GM12873 (cell line): Measurements from ENCODE around the gene BAG2.

Source experiments
- TF ChIP-seq, protein P1 (sequence below): IDR thresholded peaks from 2 replicates; pipeline ENCODE4 v1.5.1; 2012; ENCODE audit warnings: low read depth, mild to moderate bottlenecking, moderate library complexity, low read length, control low read depth; ENCODE audit not compliant: insufficient read depth; ENCODE audit errors: missing control alignments

BAG2 gene

DNA sequence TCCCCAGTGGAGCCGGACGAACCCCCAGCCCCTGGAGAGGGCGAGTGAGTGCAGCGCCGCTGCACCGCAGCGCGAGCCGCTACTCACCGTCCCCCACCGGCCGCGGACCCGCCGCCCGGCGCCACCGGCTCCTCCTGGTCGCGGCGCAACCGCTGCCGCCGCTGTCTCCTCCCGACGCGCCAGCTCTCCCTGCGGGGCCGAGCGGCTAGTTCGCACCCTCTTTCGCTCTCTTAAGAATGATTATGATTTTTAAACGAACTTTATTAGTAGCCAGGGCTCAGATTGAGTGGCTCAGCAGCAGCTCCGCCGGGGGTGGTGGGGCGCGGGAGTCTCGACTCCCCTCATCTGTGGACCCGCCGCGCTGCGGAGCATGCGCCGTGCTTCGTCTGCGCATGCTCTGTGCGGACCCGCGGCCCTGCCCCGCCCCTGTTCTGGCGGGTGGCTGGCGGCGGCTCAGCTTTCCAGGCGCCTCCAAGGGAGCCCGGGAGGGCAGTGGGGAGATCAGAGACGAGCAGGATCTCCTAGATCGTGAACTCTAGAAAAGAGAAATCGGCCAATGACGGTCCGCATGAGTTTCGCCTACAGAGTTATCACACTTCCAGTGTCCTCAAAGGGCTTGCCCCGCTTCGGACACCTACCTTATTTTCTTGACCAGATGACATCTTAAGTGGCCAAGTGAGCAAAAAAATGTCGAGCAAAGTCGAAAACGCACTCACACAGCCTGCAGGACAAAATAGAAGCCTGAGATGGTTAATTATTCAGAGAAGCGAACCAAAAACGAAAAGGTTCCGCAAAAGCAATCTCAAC is 50.0 kb downstream of the BAG2 start, which contains the start of gene RAB23:
Gene RAB23 (minus strand): TSS at position 372 of the 807 bp plus-strand sequence. CDS start 11,927 bp downstream, outside the sequence.
- TF ChIP-seq, protein P1, sequence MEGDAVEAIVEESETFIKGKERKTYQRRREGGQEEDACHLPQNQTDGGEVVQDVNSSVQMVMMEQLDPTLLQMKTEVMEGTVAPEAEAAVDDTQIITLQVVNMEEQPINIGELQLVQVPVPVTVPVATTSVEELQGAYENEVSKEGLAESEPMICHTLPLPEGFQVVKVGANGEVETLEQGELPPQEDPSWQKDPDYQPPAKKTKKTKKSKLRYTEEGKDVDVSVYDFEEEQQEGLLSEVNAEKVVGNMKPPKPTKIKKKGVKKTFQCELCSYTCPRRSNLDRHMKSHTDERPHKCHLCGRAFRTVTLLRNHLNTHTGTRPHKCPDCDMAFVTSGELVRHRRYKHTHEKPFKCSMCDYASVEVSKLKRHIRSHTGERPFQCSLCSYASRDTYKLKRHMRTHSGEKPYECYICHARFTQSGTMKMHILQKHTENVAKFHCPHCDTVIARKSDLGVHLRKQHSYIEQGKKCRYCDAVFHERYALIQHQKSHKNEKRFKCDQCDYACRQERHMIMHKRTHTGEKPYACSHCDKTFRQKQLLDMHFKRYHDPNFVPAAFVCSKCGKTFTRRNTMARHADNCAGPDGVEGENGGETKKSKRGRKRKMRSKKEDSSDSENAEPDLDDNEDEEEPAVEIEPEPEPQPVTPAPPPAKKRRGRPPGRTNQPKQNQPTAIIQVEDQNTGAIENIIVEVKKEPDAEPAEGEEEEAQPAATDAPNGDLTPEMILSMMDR: no peak

DNA sequence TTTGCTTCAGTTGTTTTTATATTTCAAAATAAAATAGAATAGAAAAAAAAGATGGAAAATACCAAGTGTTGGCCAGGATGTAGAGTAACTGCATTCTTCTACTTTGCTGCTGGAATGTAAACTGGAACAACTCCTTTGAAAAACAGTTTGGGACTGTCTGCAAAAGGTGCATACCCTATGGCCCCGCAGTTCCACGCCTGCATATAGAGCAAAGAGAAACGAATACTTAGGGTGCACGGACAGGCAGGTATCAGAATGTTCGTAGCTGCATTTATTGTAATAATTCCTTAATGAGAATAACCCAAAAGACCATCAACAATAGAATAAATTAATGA is 50.6 kb downstream of the BAG2 start:
- TF ChIP-seq, protein P1: no peak

DNA sequence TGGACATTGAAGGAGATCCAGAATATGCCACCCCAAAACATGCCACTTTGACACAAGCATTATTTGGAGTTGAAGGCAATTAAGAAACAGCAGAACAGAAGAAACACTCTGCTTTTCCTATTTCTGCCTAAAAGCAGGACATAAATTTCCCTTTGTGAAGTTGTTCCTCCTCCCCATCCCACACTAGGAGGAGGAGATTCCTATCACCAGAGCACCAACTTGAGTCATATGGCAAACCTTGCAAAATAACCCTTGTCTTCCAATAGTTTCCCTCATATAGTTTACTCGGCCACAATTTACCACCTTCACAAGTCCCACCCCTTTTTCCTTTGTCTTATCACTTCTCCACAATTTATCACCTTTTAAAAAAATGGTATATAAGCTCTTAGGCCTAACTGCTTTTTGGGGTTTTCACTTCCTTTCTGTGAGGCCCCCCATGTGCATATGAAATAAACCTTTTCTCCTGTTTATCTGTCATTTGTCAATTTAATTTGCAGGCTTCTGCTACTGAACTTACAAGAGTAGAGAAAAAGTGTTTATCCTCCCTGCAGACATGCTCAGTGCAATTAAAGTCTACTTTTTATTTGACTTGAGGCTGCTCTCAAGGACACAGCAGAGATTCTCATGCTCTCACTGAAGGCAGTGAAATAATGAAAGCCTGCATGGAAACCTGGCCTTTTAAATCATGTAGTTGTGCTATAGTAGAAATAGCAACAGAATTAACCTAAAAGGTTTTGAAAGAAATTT is 52.8 kb downstream of the BAG2 start:
- TF ChIP-seq, protein P1: no peak

DNA sequence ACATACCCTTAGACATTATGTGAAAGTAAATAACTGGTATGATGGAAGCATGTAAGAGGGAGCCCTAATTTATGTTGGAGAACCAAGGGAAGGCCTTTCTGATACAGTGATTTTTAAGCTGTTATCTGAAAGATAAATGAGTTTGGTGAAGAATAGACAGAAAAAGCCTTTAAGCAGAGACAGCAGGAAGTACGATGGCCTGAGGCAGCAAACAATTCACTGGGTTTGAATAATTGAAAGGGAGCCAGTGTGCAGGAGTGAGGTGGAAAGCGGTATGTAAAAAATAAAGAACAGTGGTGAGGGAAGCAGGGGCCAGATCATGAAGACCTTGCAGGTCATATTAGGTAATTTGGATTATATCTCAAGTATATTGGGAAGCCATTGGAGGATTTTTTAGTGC is 54.1 kb downstream of the BAG2 start:
- TF ChIP-seq, protein P1: no peak
